Fibroblast of the aortic adventitia (primary cell): ENCODE results near the gene CFAP43. TPM values are rescaled to one million over a fixed set of nuclear protein-coding genes. Genes with fewer than 3 reads are reported as not detected.

ENCODE experiments used
- DNase-seq: peaks from one replicate; pipeline ENCODE4 v3.0.0-alpha.2; 2010; ENCODE audit warnings: low read depth
- H3K4me3 ChIP-seq: 2 replicates; pipeline ENCODE4 v1.5.1; 2011; ENCODE audit warnings: low read depth, mild to moderate bottlenecking, control low read depth, low read length, moderate library complexity
- total RNA-seq: library from RNA; depleted of rRNA; stranded (reverse); fragments of >200 nt; gene quantifications from 2 replicates; pipeline ENCODE4 v1.2.3, GENCODE V29; 2012; ENCODE audit warnings: low replicate concordance
- TF ChIP-seq, protein P1 (sequence below): IDR thresholded peaks from 2 replicates; pipeline ENCODE4 v1.5.1; 2011; ENCODE audit warnings: mild to moderate bottlenecking, low read length, control low read depth, inconsistent platforms; ENCODE audit not compliant: insufficient read depth

CFAP43 gene
- total RNA-seq, 1 donor: 0.36 TPM

GRCh38 chr10:104142081-104142480, 90.1 kb downstream of the CFAP43 start:
- DNase-seq: no peak
- no peak overlapping the region for H3K4me3 ChIP-seq
- TF ChIP-seq, protein P1, sequence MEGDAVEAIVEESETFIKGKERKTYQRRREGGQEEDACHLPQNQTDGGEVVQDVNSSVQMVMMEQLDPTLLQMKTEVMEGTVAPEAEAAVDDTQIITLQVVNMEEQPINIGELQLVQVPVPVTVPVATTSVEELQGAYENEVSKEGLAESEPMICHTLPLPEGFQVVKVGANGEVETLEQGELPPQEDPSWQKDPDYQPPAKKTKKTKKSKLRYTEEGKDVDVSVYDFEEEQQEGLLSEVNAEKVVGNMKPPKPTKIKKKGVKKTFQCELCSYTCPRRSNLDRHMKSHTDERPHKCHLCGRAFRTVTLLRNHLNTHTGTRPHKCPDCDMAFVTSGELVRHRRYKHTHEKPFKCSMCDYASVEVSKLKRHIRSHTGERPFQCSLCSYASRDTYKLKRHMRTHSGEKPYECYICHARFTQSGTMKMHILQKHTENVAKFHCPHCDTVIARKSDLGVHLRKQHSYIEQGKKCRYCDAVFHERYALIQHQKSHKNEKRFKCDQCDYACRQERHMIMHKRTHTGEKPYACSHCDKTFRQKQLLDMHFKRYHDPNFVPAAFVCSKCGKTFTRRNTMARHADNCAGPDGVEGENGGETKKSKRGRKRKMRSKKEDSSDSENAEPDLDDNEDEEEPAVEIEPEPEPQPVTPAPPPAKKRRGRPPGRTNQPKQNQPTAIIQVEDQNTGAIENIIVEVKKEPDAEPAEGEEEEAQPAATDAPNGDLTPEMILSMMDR: no peak

DNA sequence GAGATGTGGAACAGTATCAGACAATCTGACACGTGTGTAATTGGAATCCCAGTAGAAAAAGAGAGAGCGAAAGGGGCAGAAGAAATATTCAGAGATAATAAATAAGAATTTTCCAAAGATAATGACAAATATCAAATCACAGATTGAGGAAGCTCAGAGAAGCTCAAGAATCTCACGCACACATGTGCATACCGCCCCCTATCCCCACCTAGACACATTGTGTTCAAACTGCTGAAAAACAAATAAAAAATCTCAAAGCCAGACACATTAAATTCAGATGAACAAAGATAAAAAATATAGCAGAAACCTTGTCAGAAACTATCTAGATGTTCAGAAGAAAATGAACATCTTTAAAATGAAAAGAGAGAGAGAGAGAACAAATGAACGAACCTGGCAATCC, 92.9 kb downstream of the CFAP43 start:
- peak; percentile 19 for DNase-seq
- H3K4me3 ChIP-seq: no peak overlapping the region
- TF ChIP-seq, protein P1: peak; percentile 59

DNA sequence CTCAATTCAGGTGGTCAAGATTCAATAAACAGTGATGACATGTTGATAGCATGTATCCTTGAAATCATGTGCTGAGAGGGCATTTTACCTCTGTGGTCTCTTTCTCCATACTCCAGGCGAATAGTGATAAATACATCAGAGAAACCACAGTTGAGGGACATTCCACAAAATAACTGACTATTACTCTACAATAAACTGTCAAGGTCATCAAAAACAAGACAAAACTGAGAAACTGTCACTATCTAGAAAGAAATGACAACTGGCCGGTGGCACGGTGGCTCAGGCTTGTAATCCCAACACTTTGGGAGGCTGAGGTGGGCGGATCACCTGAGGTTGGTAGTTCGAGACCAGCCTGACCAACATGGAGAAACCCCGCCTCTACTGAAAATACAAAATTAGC, 94.0 kb downstream of the CFAP43 start:
- H3K4me3 ChIP-seq: no peak overlapping the region
- TF ChIP-seq, protein P1: no peak
- DNase-seq: no peak

DNA sequence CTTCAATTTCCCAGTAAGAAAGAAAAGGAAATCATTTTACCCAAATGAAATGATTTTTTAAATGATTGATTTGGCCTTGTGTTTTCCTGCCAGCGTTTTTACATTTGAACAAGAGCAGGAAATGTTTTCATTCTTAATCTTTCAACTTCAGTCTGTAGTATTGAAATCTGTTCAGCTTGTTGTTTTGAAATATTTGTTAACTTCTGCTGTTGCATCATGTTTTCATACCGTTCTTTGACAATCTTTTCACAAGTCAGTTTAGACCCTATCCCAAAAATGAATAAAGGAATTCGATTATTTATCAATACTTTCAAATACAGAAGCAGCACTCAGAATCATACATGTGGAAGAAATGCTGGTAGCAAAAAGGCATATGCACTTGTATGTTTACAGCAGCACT, 102.1 kb downstream of the CFAP43 start:
- TF ChIP-seq, protein P1: no peak
- no peak for DNase-seq
- no peak overlapping the region for H3K4me3 ChIP-seq

DNA sequence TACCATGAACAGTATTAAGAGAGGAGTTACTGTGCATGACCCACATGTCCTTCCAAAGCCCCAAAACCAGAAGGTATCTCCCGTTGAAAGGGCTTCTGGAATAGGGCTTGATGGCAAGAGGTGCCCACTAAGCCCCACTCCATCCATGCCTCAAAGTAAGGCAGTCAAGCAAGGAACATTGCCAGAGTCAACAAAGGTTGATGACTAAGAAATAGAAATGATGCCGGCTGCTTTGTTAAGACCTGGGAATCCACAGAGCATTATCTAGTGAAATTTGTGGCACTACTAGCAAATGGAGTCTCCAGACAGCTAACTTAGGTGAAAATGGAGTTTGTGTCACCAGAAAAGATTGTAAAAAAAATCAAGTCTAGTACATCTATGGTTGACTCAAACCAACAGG, 104.0 kb downstream of the CFAP43 start:
- H3K4me3 ChIP-seq: no peak overlapping the region

DNA sequence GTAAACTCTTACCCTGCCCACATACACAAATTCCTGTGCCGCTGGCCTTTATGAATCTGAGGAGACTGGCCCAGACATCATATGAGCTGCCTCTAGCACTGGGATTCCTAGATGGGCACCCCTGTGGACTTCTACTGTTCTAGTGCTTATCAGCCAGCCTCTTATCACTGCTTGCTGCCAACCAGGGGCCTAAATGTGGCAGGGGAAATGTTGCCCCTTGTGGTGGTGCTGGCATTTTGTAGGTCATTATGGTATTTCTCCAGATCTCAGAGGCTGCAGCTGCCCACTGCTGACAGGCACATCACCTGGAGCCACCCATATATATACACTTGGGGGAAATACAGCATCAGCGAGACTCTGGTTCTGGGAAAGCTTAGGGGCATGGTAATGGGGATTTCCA, 104.8 kb downstream of the CFAP43 start:
- H3K4me3 ChIP-seq: no peak overlapping the region
- no peak for DNase-seq
- TF ChIP-seq, protein P1: no peak

More for the DNA sequence above, 104.0 kb downstream of the CFAP43 start:
- TF ChIP-seq, protein P1: no peak
- DNase-seq: peak; percentile 37

GRCh38 chr10:104123397-104123796, 108.8 kb downstream of the CFAP43 start:
- peak; percentile 59 for DNase-seq
- H3K4me3 ChIP-seq: no peak overlapping the region
- TF ChIP-seq, protein P1: peak; percentile 61
